HEK293T (cell line): ENCODE data around the gene KLHL29.

Source experiments
- BHLHE40 ChIP-seq: fragments of 450-650 bp; IDR thresholded peaks from 2 replicates; pipeline ENCODE4 v1.6.1; 2016; ENCODE audit warnings: mild to moderate bottlenecking, moderate library complexity, borderline replicate concordance
- CTBP1 ChIP-seq: fragments of 450-650 bp; IDR thresholded peaks from 2 replicates; pipeline ENCODE4 v1.6.1; 2016; ENCODE audit warnings: borderline replicate concordance
- ELF4 ChIP-seq: fragments of 450-650 bp; IDR thresholded peaks from 2 replicates; pipeline ENCODE4 v1.6.1; 2017; ENCODE audit warnings: antibody characterized with exemption
- FOXA1 ChIP-seq: fragments of 450-650 bp; IDR thresholded peaks from 2 replicates; pipeline ENCODE4 v1.6.1; 2016; ENCODE audit warnings: mild to moderate bottlenecking
- HDGF ChIP-seq: fragments of 450-650 bp; IDR thresholded peaks from 2 replicates; pipeline ENCODE4 v1.6.1; 2017; ENCODE audit warnings: antibody characterized with exemption, borderline replicate concordance
- LEF1 ChIP-seq: fragments of 450-650 bp; IDR thresholded peaks from 2 replicates; pipeline ENCODE4 v1.6.1; 2017; ENCODE audit warnings: mild to moderate bottlenecking, borderline replicate concordance
- SP1 ChIP-seq: fragments of 450-650 bp; IDR thresholded peaks from 2 replicates; pipeline ENCODE4 v1.6.1; 2017
- SUZ12 ChIP-seq: fragments of 450-650 bp; IDR thresholded peaks from 2 replicates; pipeline ENCODE4 v1.6.1; 2016; ENCODE audit warnings: mild to moderate bottlenecking
- TARDBP ChIP-seq: fragments of 450-650 bp; IDR thresholded peaks from 2 replicates; pipeline ENCODE4 v1.6.1; 2016
- ZNF384 ChIP-seq: fragments of 450-650 bp; IDR thresholded peaks from 2 replicates; pipeline ENCODE4 v1.6.1; 2016
- TF ChIP-seq, protein P1 (sequence below): fragments of 450-650 bp; IDR thresholded peaks from 2 replicates; pipeline ENCODE4 v1.6.1; 2016

DNA sequence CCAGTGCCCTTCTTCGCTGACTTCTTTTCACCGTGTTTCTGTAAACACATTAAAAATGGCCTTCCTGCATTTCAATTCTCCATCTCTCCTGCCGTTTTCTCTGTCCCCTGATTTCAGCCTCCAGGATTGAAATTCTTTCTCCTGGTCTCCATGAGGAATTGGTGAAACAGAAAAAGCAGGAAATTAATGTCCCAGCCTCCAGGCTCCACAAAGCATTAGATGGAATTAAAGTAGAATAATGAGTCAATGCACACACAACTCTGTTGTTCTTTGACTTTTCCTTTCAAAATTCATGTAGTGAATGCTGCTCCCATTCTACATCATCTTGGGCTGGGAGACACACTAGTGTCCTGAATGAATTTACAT is 209.5 kb downstream of the KLHL29 start:
- TF ChIP-seq TARDBP (no peak), ELF4 (no peak), LEF1 (no peak), BHLHE40 (no peak), CTBP1 (no peak), SP1 (no peak), SUZ12 (no peak), ZNF384 (no peak), FOXA1 (no peak), HDGF (no peak)
- TF ChIP-seq, protein P1, sequence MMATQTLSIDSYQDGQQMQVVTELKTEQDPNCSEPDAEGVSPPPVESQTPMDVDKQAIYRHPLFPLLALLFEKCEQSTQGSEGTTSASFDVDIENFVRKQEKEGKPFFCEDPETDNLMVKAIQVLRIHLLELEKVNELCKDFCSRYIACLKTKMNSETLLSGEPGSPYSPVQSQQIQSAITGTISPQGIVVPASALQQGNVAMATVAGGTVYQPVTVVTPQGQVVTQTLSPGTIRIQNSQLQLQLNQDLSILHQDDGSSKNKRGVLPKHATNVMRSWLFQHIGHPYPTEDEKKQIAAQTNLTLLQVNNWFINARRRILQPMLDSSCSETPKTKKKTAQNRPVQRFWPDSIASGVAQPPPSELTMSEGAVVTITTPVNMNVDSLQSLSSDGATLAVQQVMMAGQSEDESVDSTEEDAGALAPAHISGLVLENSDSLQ: no peak
